Measurements from ENCODE around the gene BACH2.
"Not testable (repeated sequence)": the region's sequence is repeated elsewhere in the genome, so short reads cannot be mapped to it uniquely, and the experiment has no call there.

The BACH2 gene

DNA sequence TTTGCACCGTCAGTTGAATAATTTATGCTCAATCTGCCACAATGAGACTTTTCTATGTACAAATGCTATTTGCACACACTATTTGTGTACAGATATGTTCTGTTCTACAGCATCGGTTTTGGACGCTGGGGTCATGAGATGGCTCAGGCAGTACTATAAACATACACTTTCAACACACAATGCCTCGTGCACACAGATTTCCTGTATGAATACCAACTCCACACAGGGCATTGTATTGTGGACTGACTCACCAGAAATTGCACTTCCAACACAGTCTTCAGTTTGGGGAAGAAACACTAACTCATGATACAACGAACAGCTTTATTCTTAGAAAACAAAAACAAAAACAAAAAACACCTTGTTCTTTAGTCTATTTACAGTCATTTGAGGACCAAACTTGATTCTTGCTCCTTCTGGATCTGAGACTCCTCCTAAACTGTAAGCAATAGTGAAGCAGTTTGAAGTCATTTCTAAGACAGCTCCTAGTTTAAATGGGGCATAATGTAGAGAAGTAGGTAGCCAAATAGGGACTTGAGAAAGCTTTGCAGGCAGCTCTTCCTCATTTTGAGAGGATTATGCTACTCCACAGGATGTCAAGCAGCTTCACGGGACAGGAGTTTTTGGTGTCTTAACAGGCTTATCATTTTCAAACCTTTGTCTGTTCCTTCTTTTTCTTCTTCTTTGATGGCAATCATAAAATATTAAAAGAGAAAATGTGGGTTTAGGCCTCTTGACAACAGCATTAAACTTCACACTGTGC is 368.7 kb downstream of the BACH2 start:
- DNase-seq, result no peak

DNA sequence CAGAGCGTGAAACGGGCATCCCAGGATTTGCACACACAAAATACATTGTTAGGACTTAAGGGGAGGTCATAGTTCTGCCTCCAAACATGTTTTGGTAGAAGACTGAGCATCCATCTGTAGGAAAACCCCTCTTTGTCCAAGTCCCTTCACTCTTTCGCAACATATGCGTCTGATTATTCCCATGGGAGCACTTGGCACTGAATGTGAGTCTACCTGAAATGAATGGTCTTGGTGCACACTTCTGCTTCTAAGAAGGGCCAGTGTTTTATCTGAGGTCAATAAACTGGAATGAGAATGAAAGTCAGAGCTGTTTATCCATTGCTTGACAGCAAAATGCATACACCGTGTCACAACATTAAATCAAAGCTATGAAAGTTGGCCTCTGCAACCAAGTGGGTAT is 369.4 kb downstream of the BACH2 start:
- DNase-seq, result no peak

DNA sequence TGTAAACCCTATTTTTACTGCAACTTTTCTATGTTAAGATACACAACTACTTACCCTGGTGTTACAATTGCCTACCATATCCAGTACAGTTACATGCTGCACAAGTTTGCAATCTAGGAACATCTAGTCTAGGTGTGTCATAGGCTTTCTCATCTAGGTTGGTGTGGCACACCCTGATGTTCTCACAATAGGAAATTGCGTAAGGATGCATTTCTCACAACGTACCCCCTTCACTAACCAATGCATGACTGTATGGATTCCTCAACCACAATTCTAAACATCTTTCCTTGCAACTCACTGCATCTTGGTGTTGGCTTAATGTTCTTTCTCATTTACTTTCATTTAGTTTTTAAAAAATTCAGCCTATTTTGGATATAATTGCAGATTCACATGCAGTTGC is 370.8 kb downstream of the BACH2 start:
- no peak for DNase-seq

DNA sequence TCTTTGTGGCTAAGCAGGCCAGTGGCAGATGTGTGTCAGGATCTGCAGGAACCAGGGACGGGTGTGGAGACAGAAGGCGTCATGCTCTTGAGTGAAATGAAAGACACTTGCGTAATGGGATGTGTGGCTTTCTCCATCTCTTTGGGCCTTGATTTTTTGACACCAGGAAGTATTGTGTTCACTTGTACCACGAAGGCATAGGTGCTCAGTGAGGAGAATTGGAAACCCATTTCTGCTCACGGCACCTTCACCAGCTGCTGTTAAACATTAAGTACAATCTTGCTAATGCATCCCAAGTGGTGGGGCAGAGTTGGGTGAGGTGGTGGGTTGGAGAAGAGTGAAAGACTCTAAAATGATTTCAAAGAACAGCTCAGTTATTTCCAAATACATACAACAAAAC is 372.4 kb downstream of the BACH2 start:
- no peak for DNase-seq

DNA sequence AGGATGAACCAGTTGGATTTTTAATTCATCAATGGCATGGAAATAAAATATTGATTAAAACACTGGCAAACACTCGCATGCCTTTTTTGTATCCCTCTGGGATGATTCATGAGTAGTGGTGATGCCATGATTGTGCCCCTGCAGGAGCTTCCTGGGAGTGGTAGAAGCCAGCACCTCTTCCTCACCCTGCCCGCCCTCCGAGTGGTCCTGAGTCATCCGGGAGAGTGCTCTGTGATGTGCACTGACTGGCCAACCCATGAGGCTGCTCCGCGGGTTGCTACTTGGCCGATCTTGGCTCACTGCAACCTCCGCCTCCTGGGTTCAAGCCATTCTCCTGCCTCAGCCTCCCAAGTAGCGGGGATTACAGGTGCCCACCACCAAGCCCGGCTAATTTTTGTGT is 375.0 kb downstream of the BACH2 start:
- no peak for DNase-seq

DNA sequence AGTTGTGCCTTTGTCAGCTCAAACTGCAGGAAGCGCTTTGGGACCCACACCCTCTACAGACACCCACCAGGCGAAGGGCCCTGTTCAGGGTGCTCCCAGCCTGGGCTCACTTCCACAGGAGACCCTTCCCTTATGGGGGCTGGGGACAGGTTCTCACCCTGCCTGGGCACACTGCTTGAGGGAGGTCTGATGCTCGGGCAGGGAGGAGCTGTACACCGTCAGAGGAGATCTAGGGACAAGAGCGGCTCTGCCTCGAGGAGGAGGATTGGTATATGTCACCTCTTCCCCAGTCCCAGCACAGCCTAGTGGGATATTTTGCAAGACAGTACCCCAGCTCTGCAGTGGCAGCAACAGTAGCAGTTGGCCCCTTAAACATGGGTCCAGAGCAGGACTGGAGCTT is 375.4 kb downstream of the BACH2 start:
- no peak for DNase-seq

DNA sequence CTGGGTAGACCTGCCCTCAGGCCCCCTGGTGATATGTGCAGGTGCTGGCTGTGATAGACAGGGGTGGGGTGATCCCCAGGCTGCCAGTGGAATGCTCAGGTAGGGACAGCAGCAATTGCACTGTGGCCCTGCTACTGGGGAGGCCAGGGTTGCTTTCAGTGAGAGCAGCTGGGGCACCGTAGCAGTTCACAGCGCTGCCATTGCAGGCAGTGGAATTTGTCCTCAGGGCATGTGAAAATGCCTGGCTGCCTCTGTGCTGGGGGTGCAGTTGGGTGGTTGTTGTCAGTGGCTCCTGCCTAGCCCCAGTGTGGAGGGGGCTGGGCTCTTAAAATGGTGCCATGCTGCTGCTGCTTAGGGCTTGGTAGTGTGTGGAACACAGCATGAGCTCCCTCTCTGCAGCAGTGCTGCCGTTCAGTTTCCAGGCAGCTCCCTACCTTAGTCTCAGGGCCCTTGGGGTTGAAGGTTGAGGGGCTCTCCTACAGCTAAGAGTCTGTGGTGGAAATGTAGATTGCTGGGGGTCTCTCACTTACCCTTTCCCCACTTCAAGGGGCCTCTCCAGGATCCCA is 378.8 kb downstream of the BACH2 start:
- DNase-seq, result no peak

DNA sequence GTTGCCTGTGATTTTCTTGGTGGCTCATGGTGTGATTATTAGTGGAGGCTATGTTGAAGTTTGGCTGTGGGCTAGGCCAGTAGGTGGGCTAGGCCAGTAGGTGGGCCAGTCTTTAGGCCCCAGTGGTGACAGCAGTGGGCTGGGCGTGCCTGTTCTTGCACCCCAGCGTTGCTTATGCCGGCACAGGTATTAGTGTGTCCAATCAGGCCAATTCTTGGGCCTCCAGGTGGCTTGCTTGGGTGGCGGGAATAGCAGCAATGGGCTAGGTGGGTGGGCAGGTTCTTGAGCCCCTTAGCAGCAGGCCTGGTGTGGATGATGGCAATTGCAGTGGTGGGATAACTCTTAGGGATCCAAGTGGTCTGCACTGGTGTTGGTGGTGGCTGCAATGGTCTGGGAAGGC is 379.4 kb downstream of the BACH2 start:
- DNase-seq, result no peak

DNA sequence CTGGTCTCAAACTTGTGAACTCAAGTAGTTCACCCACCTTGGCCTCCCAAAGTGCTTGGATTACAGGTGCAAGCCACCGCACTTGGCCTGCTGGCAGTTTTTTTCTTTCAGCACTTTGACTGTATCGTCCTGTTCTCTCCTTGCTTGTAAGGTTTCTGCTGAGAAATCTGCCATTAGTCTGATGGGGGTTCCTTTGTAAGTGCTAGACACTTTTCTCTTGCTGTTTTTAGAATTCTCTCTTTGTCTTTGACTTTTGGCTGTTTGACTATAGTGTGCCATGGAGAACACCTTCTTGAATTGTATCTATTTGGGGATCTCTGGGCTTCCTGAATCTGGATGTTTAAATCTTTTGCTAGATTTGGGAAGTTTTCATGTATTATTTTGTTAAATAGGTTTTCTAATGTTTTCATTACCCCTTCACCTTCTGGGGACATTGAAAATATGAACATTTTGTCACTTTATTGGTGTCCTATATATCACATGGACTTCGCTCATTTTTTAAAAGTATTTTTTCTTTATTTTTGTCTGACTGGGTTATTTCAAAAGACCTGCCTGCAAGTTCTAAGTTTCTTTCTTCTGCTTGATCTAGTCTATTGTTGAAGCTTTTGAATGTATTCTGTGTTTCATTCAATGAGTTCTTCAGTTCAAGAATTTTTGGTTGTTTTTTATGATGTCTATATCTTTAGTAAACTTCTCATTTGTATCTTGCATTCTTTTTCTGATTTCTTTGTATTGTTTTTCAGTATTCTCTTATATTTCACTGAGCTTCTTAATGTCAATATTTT is 380.3 kb downstream of the BACH2 start:
- DNase-seq, result no peak

DNA sequence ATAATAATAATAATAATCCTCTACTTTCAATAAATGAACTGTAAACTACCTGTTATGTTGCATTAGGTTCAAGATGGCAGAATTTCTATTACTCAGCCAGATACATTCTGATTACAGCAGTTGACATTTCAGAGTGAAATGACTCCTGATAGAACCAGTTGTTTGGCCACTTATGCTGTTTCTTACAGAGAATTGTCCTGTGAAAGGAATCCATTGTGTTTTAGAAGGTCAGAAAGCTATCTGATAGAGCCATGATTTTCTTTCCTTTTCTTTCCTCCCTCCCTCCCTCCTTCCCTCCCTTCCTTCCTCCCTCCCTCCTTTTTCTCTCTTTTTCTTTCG is 385.8 kb downstream of the BACH2 start:
- no peak for DNase-seq

DNA sequence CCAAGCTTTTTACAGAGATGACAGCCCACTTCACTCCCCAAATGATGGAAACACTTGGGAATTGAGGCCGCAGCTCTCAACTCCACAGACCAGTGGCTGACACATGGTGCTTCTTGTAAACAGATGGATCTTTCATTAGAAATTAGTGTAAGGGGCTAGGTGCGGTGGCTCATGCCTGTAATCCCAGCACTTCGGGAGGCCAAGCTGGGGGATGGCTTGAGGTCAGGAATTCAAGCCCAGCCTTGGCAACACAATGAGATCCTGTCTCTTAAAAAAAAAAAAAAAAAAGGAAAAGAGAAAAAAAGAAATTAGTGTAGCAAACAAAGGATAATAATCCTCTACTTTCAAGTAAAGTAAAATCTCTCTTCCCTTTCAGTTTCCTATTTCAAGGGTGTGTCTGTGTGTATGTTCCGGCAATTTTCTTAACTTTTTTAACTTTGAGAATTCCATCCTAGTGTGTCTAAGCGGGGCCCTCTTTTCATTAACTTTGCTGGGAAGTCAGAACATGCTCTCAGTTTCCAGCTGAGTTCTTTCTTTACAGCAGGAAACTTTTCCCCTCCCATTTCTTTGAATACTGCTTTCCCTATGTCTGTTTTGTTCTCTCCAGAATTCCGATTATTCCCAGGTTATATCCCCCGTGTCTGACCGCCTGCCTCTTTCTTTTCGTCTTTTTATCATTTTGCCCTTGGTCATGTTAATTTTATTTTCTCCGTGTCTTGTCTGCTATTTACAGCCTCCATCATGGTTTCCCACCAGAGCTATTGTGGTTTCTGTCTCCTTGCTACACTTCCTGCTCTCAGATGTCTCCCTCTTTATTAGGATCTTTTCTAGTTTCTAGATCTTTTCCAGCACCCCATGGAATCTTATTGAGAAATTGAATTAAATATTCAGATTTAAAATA is 386.4 kb downstream of the BACH2 start:
- not testable (repeated sequence) for DNase-seq

DNA sequence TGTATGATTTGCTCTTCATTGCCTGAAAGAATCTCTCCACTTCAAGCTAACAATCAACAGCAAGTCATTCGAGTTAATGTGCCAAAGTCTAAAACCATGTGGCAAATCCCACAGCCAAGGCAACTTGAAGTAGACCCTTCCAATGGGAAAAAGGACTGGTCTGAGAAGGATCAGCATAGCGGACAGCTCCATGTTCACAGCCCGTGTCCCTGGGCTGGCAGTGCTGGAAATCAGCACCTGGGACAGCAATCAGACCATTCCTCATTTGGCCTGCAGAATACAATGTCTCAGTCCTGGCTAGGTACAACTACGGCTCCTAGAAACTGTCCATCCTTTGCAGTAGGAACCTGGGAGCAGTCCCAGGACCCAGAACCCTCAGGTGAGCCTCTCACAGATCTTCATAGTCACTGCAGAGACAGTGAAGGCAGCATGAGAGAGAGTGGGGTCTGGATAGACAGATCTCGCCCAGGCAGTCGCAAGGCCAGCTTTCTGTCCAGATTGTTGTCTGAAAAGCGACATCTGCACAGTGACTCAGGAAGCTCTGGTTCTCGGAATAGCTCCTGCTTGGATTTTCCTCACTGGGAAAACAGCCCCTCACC is 401.3 kb downstream of the BACH2 start:
- no peak for DNase-seq

DNA sequence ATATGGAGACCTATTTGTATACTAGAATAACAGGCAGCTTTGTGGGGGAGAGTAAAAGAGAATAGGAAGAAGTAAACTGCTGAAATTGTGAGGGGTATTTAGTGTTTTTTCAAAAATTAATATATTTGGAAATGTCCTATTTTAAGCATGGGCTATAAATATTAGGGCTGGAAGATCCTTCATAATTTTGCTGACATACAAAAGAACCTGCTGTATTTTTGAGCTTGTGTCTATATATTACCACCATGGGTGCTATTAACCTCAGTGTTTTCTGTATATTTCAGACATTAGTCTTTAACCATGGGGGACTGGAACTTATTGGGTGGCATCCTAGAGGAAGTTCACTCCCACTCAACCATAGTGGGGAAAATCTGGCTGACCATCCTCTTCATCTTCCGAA is 402.5 kb downstream of the BACH2 start, which contains the start of gene GJA10:
Gene GJA10 (plus strand): TSS at position 301 of the 400 bp plus-strand sequence. CDS start 0 bp downstream, at position 301.
- DNase-seq, result no peak

DNA sequence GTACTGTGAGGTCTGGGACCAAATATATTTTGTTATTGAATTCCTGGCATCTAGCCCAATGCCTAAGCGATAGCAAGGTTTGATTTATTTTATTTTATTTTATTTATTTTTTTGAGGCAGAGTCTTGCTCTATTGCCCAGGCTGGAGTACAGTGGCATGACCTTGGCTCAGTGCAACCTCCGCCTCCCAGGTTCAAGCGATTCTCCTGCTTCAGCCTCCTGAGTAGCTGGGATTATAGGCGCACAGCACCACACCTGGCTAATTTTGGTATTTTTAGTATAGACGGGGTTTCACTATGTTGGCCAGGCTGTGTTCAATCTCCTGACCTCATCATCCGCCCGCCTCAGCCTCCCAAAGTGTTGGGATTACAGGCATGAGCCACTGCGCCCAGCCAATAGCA is 404.1 kb downstream of the BACH2 start:
- DNase-seq, result not testable (repeated sequence)

DNA sequence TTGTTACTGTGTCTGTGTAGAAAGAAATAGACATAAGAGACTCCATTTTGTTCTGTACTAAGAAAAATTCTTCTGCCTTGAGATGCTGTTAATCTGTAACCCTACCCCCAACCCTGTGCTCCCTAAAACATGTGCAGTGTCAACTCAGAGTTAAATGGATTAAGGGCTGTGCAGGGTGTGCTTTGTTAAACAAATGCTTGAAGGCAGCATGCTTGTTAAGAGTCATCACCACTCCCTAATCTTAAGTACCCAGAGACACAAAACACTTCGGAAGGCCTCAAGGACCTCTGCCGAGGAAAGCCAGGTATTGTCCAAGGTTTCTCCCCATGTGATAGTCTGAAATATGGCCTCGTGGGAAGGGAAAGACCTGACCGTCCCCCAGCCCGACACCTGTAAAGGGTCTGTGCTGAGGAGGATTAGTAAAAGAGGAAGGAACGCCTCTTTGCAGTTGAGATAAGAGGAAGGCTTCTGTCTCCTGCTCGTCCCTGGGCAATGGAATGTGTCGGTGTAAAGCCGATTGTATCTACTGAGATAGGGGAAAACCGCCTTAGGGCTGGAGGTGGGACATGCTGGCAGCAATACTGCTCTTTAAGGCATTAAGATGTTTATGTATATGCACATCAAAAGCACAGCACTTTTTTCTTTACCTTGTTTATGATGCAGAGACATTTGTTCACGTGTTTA is 405.7 kb downstream of the BACH2 start:
- DNase-seq, result not testable (repeated sequence)

DNA sequence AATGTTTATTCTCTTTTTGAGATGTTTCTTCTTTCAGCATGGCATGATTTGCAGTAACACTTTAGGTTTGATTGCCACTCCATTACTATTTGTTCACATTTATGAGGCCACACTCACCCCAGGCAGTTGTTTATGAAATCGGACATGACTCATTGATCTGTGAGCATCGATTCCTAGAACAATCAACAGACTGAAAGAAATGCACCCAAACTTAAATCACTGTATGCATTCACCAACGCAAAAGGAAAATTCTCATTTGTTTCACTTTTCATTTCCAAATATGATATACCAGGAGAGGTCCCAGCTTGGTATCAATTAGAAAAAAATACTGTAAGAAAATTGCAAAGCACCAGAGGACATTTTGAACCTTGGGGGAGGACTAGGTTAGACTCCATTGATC is 407.8 kb downstream of the BACH2 start:
- no peak for DNase-seq

DNA sequence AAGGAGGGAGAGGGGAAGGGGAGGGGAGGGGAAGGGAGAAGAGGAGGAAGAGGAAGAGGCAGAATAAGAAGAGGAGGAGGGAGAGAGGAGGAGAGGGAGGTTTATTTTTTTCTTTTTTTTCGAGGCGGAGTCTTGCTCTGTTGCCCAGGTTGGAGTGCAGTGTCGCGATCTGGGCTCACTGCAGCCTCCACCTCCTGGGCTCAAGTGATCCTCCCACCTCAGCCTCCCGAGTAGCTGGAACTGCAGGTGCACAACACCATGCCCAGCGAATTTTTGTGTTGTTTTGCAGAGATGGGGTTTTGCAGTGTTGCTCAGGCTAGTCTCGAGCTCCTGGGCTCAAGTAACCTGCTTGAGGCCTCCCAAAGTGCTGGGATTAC is 408.5 kb downstream of the BACH2 start:
- no peak for DNase-seq

DNA sequence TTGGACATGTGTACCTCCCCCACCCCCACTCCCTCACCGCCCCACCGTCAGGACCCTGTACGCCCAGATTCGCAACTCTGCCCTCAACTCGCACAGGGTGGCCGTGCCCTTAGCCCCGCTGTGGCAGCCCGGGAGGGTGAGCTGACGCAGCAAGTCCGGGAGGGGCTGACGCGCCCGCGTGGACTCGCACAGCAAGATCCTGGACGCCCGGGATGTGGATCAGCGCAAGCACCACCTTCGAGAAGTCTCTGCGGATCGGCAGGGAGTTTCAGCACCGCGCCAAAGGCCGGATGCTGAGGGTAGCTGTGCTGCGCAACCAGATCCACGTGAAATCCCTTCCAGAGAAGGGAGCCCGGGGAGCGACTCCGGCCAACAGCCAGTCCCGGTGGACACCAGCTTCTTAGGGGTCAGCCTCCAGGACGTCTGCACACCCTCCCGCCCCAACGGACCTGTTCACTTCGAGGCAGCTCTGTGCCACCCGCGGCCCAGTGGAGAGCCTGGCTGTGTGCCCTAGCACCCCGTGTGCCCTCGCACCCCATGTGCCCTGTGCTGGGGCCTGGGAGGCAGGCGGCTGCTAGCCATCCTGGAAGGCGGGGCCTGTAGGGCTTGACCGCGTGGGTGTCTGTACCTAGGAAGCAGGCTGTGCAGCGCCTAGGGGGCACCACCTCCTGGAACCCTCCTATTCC is 409.0 kb downstream of the BACH2 start:
- no peak for DNase-seq

DNA sequence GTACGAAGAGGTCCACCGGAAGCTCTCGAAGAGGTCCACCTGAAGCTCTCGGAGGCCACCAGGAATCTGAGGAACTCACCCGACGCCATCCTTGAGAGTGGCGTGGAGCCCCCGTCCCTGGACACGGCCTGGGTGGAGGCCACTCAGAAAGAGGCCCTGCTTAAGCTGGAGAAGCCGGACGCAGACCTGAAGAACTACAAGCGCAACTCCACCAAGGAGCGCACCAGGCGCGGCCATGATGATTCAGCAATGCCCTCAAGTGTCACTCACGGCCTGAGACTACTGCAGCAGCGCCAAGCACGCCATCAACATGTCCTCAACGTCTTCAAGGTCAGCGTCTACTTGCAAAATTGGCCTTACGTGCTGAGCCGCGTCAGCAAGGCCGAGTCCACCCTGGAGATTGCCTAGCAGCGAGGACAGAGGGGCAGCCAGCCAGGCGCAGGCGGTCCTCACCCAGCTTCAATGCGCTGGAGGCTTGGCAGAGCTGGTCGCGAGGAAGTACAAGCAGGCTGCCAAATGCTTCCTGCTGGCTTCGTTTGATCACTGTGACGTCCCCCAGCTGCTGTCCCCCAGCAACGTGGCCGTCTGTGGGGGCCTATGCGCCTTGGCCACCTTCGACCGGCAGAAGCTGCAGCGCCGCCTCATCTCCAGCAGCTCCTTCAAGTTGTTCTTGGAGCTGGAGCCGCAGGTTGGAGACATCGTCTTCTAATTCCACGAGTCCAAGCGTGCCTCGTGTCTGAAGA is 410.1 kb downstream of the BACH2 start:
- no peak for DNase-seq
